HCT116 (cell line): Measurements from ENCODE around the gene DGKB. TPM values are rescaled to one million over a fixed set of nuclear protein-coding genes. Genes with fewer than 3 reads are reported as not detected.

Source experiments
- ATAC-seq: fragments of 200-7000 bp; cut with Tn5 transposase; 2 replicates; pipeline ENCODE4 v1.9.1; 2020; ENCODE audit warnings: mild to moderate bottlenecking, moderate library complexity
- BruUV-seq: library from RNA; stranded (reverse); fragments of 400-500 nt; replicated peaks from 2 replicates; lab custom pipeline; 2021; lab: Mats Ljungman, UMichigan
- CTCF ChIA-PET: fragments of 300-600 bp; sonication (Branson Sonifier 250); formaldehyde crosslinking; loops from one replicate; lab custom pipeline; 2021; ENCODE audit warnings: antibody characterized with exemption; lab: Charles Lee
- POLR2A ChIA-PET: fragments of 300-600, 350-600 bp; sonication (Branson Sonifier 250); formaldehyde crosslinking; loops from one replicate; lab custom pipeline; 2021; ENCODE audit warnings: antibody characterized with exemption; lab: Charles Lee
- RAD21 ChIA-PET, 2 experiments: fragments of 300-600 bp; sonication (Branson Sonifier 250); formaldehyde crosslinking; loops; one replicate each; lab custom pipeline; 2023; ENCODE audit warnings: low total read pairs in 2 of 2; ENCODE audit not compliant: uncharacterized antibody in 2 of 2, unreplicated experiment in 2 of 2, low non-redundant PET in 1 of 2; lab: Charles Lee
- DNase-seq: peaks from one replicate; pipeline ENCODE4 v3.0.0-alpha.2; 2010; ENCODE audit warnings: low read depth, low spot score
- H2AFZ ChIP-seq: fragments of 200-600 bp; shearing (Covaris generic), sonication (generic); 2 replicates; pipeline ENCODE4 v1.6.1; 2017; ENCODE audit warnings: low read depth, mixed run types, mixed read lengths, antibody characterized with exemption, low read length; ENCODE audit not compliant: poor library complexity, severe bottlenecking
- H3K27ac ChIP-seq: 2 replicates; pipeline ENCODE4 v1.5.1; 2012; ENCODE audit warnings: low read depth, low read length
- H3K27me3 ChIP-seq: fragments of 200-600 bp; sonication (generic); 2 replicates; pipeline ENCODE4 v1.6.1; 2016; ENCODE audit warnings: mixed run types, low read length, mixed read lengths; ENCODE audit not compliant: insufficient read depth
- H3K36me3 ChIP-seq, 2 experiments: fragments of 200-500 bp in 1 of 2; fragments of 200-600 bp in 1 of 2; sonication (Bioruptor generic) in 1 of 2; sonication (generic) in 1 of 2; 2 replicates each; pipeline versions ENCODE4 v1.5.1 to v1.6.1; 2014 to 2016; ENCODE audit warnings: low read length in 2 of 2, inconsistent platforms in 1 of 2, mixed read lengths in 1 of 2, mixed run types in 1 of 2; ENCODE audit not compliant: insufficient read depth in 2 of 2, control insufficient read depth in 1 of 2
- H3K4me1 ChIP-seq, 2 experiments: fragments of 200-600 bp in 1 of 2; sonication (generic) in 1 of 2; 2 replicates each; pipeline versions ENCODE4 v1.5.1 to v1.6.1; 2012 to 2017; ENCODE audit warnings: low read length in 2 of 2, inconsistent platforms in 1 of 2, mild to moderate bottlenecking in 1 of 2, mixed read lengths in 1 of 2, mixed run types in 1 of 2, moderate library complexity in 1 of 2; ENCODE audit not compliant: insufficient read depth in 2 of 2, control insufficient read depth in 1 of 2
- H3K4me2 ChIP-seq: fragments of 200-600 bp; sonication (generic); 2 replicates; pipeline ENCODE4 v1.6.1; 2017; ENCODE audit warnings: mixed run types, low read length, mixed read lengths
- H3K4me3 ChIP-seq, 2 experiments: fragments of 200-600 bp in 1 of 2; sonication (generic) in 1 of 2; replicated peaks in 1 of 2; 2 replicates each; pipeline ENCODE4 v1.5.1; 2011 to 2016; ENCODE audit warnings: low read length in 2 of 2, control low read depth in 1 of 2, low read depth in 1 of 2, mild to moderate bottlenecking in 1 of 2, mixed read lengths in 1 of 2, mixed run types in 1 of 2
- H3K79me2 ChIP-seq: fragments of 200-600 bp; sonication (generic); 2 replicates; pipeline ENCODE4 v1.6.1; 2017; ENCODE audit warnings: mild to moderate bottlenecking, mixed run types, low read length, moderate library complexity, mixed read lengths; ENCODE audit not compliant: insufficient read depth
- H3K9ac ChIP-seq: fragments of 200-600 bp; sonication (generic); 2 replicates; pipeline ENCODE4 v1.6.1; 2016; ENCODE audit warnings: low read length, mixed read lengths
- H3K9me2 ChIP-seq: fragments of 200-600 bp; sonication (generic), shearing (Covaris generic); 2 replicates; pipeline ENCODE4 v1.6.1; 2017; ENCODE audit warnings: mixed run types, mild to moderate bottlenecking, moderate library complexity; ENCODE audit not compliant: insufficient read depth
- H3K9me3 ChIP-seq, 2 experiments: fragments of 200-500 bp in 1 of 2; fragments of 200-600 bp in 1 of 2; sonication (Bioruptor generic) in 1 of 2; sonication (generic) in 1 of 2; 2 replicates each; pipeline ENCODE4 v1.6.1; 2014 to 2017; ENCODE audit warnings: low read length in 2 of 2, mixed read lengths in 2 of 2, inconsistent platforms in 1 of 2, low read depth in 1 of 2, mild to moderate bottlenecking in 1 of 2, mixed run types in 1 of 2, moderate library complexity in 1 of 2; ENCODE audit not compliant: control insufficient read depth in 1 of 2, insufficient read depth in 1 of 2
- H4K20me1 ChIP-seq: fragments of 200-600 bp; sonication (generic), shearing (Covaris generic); 2 replicates; pipeline ENCODE4 v1.6.1; 2017; ENCODE audit warnings: mixed run types, mild to moderate bottlenecking, moderate library complexity; ENCODE audit not compliant: insufficient read depth
- ATF3 ChIP-seq: IDR thresholded peaks from 2 replicates; pipeline ENCODE4 v1.6.1; 2012
- CEBPB ChIP-seq: IDR thresholded peaks from 2 replicates; pipeline ENCODE4 v1.6.1; 2012; ENCODE audit warnings: low read depth
- EZH2 ChIP-seq: fragments of 200-600 bp; sonication (generic); IDR thresholded peaks from 2 replicates; pipeline ENCODE4 v1.6.1; 2017; ENCODE audit warnings: antibody characterized with exemption, mixed run types
- EZH2phosphoT487 ChIP-seq: fragments of 200-600 bp; IDR thresholded peaks from 2 replicates; pipeline ENCODE4 v1.6.1; 2018; ENCODE audit warnings: antibody characterized with exemption, borderline replicate concordance
- RAD21 ChIP-seq: IDR thresholded peaks from 2 replicates; pipeline ENCODE4 v1.6.1; 2012; ENCODE audit warnings: low read depth, mild to moderate bottlenecking
- SP1 ChIP-seq: IDR thresholded peaks from 2 replicates; pipeline ENCODE4 v1.6.1; 2012; ENCODE audit warnings: low read depth
- SRF ChIP-seq: IDR thresholded peaks from 2 replicates; pipeline ENCODE4 v1.6.1; 2012; ENCODE audit warnings: low read depth
- YY1 ChIP-seq: IDR thresholded peaks from 2 replicates; pipeline ENCODE4 v1.6.1; 2011; ENCODE audit warnings: low read length, low read depth, moderate library complexity, mild to moderate bottlenecking; ENCODE audit not compliant: insufficient replicate concordance; ENCODE audit errors: extremely low read depth
- ZBTB33 ChIP-seq: IDR thresholded peaks from 2 replicates; pipeline ENCODE4 v1.6.1; 2011; ENCODE audit warnings: mild to moderate bottlenecking, low read length, moderate library complexity; ENCODE audit not compliant: insufficient replicate concordance; ENCODE audit errors: extremely low read depth
- ZFX ChIP-seq: fragments of 450-650 bp; IDR thresholded peaks from 2 replicates; pipeline ENCODE4 v1.6.1; 2017
- intact Hi-C: fragments of 100-400 bp; cut with micrococcal nuclease; formaldehyde crosslinking; loops from 2 replicates; pipeline ENCODE4 v1.10.0; 2022
- total RNA-seq: library from RNA; stranded (reverse); gene quantifications from one replicate; pipeline ENCODE4 v1.2.1, GENCODE V29; 2021; ENCODE audit not compliant: unreplicated experiment

DGKB gene
- total RNA-seq, 1 experiment from 2014 or later = 0.05 TPM

GRCh38 chr7:14688208-14688607 lies 214.3 kb downstream of the DGKB start:
- intact Hi-C loops = loop anchor here (5.0 kb wide), 1 partner anchor 946 kb away; no protein-coding TSS in a partner anchor
- ChIA-PET CTCF (interaction anchor here (0.7 to 2.3 kb wide), 2 partner anchors 265 to 1406 kb away, joined by 3 to 13 read pairs; no protein-coding TSS in a partner anchor), RAD21 (no interaction called here), POLR2A (no interaction called here)
- ATAC-seq (no peak), DNase-seq (no peak)
- Histone ChIP-seq H3K9ac (no peak overlapping the region), H3K4me3 (no peak overlapping the region), H2AFZ (no peak overlapping the region), H3K27ac (no peak overlapping the region), H3K36me3 (no peaks in the 10 kb centered on the region), H3K27me3 (no peaks in the 10 kb centered on the region), H3K4me2 (no peak overlapping the region), H4K20me1 (no peaks in the 10 kb centered on the region), H3K4me1 (no peaks in the 10 kb centered on the region), H3K9me3 (no peaks in the 10 kb centered on the region), H3K9me2 (no peaks in the 10 kb centered on the region), H3K79me2 (no peaks in the 10 kb centered on the region)
- no TSS peak for BruUV-seq
- TF ChIP-seq RAD21 (no peak), ZFX (no peak), ATF3 (no peak), SP1 (no peak), EZH2phosphoT487 (no peak), EZH2 (no peak), ZBTB33 (no peak), CEBPB (no peak), SRF (no peak), YY1 (no peak)
